Measurements from ENCODE around the gene MEI1.

The MEI1 gene

DNA sequence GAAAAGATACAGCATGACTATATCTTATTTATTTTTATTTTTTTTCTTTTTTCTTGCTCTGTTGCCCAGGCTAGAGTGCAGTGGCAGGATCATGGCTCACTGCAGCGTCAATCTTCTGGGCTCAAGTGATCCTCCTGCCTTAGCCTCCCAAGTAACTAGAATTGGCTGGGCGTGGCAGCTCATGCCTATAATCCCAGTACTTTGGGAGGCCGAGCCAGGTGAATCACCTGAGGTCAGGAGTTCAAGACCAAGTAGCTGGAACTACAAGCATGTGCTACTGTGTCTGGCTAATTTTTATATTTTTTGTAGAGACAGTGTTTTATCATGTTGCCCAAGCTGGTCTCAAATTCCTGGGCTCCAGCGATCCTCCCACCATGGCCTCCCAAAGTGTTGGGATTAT is 72.9 kb downstream of the MEI1 start:
- no peak overlapping the region for H3K27ac ChIP-seq
- TF ChIP-seq, protein P1, sequence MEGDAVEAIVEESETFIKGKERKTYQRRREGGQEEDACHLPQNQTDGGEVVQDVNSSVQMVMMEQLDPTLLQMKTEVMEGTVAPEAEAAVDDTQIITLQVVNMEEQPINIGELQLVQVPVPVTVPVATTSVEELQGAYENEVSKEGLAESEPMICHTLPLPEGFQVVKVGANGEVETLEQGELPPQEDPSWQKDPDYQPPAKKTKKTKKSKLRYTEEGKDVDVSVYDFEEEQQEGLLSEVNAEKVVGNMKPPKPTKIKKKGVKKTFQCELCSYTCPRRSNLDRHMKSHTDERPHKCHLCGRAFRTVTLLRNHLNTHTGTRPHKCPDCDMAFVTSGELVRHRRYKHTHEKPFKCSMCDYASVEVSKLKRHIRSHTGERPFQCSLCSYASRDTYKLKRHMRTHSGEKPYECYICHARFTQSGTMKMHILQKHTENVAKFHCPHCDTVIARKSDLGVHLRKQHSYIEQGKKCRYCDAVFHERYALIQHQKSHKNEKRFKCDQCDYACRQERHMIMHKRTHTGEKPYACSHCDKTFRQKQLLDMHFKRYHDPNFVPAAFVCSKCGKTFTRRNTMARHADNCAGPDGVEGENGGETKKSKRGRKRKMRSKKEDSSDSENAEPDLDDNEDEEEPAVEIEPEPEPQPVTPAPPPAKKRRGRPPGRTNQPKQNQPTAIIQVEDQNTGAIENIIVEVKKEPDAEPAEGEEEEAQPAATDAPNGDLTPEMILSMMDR (IDR thresholded peaks at IDR 0.05): no peak
- TF ChIP-seq ZFX (IDR thresholded peaks at IDR 0.05; ENCODE audit: borderline replicate concordance): no peak

DNA sequence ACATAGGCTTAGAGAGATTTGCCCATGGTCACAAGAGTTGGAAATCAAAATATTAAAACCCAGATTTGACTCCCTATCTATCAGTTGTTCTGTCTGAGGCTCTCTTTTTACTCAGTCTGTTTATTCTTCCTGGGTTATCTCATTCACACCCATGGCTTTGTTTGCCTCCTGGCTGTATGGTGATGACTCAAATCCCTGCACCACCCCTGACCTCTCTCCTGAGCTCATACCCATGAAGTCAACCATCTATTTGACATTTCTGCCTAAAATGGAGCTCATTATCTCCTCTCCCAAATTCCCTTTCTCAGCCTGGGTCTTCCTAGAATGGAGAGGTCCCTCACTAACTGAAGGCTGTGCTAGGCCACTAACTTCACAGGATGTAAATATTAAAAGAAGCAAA is 73.3 kb downstream of the MEI1 start:
- no peak overlapping the region for H3K27ac ChIP-seq
- TF ChIP-seq, protein P1 (IDR thresholded peaks at IDR 0.05): no peak
- no peak for TF ChIP-seq ZFX (IDR thresholded peaks at IDR 0.05; ENCODE audit: borderline replicate concordance)

DNA sequence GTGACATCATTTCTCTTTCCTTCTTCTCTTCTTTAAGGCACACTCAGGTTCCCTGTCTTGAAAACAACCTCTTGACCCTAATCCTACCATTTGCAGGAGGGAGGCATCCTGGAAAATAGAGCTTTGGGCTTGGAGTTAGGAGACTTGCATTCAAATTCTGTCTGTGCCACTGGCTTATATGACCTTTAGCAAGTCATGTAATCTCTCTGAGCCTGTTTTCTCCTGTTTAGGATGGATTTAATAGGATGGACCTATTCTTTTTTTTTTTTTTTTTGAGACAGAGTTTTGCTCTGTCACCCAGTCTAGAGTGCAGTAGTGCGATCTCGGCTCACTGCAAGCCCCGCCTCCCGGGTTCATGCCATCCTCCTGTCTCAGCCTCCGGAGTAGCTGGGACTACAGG is 76.0 kb downstream of the MEI1 start:
- TF ChIP-seq, protein P1 (IDR thresholded peaks at IDR 0.05): no peak
- H3K27ac ChIP-seq: no peak overlapping the region

DNA sequence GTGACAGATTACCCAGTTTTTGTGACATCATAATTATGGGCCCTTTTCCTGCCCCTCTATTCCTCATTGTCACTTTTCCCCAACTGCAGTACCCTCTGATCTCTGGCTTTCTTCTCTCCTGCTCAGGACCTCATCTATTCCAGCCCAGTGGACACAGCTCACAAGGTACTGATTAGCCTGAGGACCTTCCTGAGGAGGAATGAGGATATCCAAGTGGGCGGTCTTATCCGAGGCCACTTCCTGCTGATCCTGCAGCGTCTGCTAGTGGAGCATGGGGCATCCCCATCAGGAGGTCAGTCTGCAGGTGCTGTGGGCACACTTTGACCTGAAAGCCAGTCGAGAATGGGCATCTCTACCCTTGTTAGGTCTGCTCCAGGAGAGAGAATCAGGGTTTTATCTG is 76.7 kb downstream of the MEI1 start:
- no peak for TF ChIP-seq ZFX (IDR thresholded peaks at IDR 0.05; ENCODE audit: borderline replicate concordance)
- TF ChIP-seq, protein P1 (IDR thresholded peaks at IDR 0.05): no peak
- no peak overlapping the region for H3K27ac ChIP-seq

DNA sequence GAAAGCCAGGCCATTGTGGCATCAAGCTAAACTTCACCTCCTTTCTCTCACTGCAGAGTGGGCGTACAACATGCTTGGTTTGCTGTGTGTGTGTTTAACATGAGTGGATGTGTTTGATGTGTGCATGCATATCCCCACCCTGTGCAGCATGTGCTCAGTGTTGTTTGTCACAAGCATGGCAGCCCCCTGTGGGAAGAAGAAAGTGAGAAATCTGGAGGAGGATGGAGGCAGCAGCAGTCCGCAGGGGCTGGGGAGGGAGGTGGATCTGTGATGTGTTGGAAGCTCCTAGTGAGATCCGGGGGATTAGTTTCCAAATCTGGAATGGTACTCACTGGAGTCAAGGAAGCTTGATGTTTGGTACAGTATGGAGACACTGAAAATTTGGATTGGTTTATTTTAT is 77.1 kb downstream of the MEI1 start:
- H3K27ac ChIP-seq: no peak overlapping the region
- TF ChIP-seq, protein P1 (IDR thresholded peaks at IDR 0.05): no peak
- no peak for TF ChIP-seq ZFX (IDR thresholded peaks at IDR 0.05; ENCODE audit: borderline replicate concordance)

DNA sequence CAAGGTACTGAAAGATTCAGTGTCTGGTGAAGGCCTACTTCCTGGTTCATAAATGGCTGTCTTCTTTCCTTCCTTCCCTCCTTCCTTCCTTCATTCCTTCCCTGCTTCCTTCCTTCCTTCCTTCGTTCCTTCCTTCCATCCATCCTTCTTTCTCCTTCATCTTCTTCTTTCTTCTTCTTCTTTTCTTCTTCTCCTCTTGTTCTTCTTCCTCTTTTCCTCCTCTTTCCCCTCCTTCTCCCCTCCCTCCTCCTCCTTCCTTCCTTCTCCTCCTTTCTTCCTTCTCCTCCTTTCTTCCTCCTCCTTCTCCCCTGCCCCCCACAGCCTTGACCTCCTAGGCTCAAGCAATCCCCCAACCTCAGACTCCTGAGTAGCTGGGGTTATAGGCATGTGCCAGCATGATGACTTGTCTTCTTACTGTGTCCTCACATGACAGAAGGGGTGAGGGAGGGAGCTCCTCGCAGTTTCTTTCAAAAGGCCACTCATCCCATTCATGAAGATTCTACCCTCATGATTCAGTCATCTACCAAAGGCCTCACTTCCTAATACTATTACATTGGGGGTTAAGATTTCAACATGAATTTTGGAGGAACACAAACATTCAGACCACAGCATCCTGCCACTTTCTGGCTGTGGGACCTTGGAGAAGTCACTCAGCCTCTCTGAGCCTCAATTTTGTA is 78.6 kb downstream of the MEI1 start:
- no peak for TF ChIP-seq ZFX (IDR thresholded peaks at IDR 0.05; ENCODE audit: borderline replicate concordance)
- TF ChIP-seq, protein P1 (IDR thresholded peaks at IDR 0.05): no peak
- H3K27ac ChIP-seq: no peak overlapping the region

DNA sequence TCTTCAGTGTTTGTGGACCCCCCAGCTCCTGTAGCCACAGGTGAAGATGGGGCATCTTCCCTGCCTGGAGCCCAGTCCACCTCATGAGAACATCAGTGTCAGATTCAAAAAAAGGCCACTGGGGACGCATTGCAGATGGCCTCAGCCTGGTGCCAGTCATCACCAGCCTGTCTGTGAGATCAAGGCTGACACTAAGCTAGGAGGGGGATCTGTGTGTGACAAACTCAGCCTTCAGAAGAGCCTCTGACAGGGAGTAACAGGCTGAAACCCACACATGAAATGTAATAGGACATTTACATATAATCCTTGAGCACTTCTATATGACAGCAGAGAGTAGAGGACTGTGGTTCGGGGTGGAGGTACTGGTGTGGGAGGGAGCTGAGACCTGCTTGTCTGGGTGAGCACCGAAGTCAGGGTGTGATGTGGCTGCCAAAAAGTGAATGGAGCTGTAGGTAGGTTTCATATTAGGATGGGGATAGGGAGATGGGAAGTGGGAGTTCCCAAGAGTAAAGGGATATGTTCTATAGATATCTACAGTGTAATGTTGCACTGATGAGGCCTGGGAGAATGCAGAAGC is 80.7 kb downstream of the MEI1 start:
- TF ChIP-seq, protein P1 (IDR thresholded peaks at IDR 0.05): no peak
- TF ChIP-seq ZFX (IDR thresholded peaks at IDR 0.05; ENCODE audit: borderline replicate concordance): no peak
- H3K27ac ChIP-seq: no peak overlapping the region

Measured in 22Rv1 (cell line).